ENCODE results near the gene SKIC8. TPM values are rescaled to one million over a fixed set of nuclear protein-coding genes. Genes with fewer than 3 reads are reported as not detected.

The SKIC8 gene
- total RNA-seq, 1 experiment from 2014 or later = 55.5 TPM

DNA sequence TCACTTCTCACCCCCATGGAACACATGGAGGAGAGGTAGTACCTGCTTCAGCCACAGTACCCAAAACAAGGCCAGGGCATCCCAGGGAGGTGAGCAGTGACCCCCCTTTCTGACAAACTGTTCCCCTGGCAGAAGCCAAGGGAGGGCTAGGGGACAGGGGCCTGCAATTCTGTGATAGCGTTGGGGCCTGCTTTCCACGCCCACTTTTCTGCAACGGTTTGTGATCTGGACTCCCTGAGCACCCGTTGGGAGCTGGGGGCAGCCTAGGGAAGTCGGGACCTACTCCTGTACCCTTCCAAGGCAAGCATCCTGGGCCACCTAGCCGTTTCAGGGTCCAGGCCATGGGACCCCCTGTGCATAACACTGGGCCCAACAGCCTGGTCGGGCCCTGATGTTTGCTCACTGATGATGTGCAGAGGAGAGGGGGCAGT lies 36.0 kb downstream of the SKIC8 start:
- Histone ChIP-seq H3K36me3 (ENCODE audit: insufficient read depth, low read length, poor library complexity, severe bottlenecking) (no peaks in the 10 kb centered on the region), H3K9me3 (ENCODE audit: low read depth, low read length, poor library complexity, severe bottlenecking) (no peaks in the 10 kb centered on the region), H3K4me3 (ENCODE audit: low read depth, low read length, poor library complexity, severe bottlenecking) (no peak overlapping the region), H3K4me1 (ENCODE audit: insufficient read depth, low read length, poor library complexity, severe bottlenecking) (no peaks in the 10 kb centered on the region), H3K27ac (ENCODE audit: low read depth, low read length, poor library complexity, severe bottlenecking) (no peak overlapping the region), H3K27me3 (replicated peaks; ENCODE audit: insufficient read depth, low read depth, low read length, poor library complexity) (no peaks in the 10 kb centered on the region)
- intact Hi-C loops (cut with micrococcal nuclease; ENCODE audit: unreplicated experiment) = no loop called here
- ChIA-PET CTCF (no interaction called here), POLR2A (ENCODE audit: low non-redundant PET) (no interaction called here)
- DNase-seq (ENCODE audit: low spot score) = no peak
- BruUV-seq (replicated peaks) = no TSS peak
- no peak for TF ChIP-seq EZH2 (IDR thresholded peaks at IDR 0.05; ENCODE audit: borderline replicate concordance, low read depth, low read length, poor library complexity, severe bottlenecking)
- TF ChIP-seq, protein P1, sequence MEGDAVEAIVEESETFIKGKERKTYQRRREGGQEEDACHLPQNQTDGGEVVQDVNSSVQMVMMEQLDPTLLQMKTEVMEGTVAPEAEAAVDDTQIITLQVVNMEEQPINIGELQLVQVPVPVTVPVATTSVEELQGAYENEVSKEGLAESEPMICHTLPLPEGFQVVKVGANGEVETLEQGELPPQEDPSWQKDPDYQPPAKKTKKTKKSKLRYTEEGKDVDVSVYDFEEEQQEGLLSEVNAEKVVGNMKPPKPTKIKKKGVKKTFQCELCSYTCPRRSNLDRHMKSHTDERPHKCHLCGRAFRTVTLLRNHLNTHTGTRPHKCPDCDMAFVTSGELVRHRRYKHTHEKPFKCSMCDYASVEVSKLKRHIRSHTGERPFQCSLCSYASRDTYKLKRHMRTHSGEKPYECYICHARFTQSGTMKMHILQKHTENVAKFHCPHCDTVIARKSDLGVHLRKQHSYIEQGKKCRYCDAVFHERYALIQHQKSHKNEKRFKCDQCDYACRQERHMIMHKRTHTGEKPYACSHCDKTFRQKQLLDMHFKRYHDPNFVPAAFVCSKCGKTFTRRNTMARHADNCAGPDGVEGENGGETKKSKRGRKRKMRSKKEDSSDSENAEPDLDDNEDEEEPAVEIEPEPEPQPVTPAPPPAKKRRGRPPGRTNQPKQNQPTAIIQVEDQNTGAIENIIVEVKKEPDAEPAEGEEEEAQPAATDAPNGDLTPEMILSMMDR (conservative IDR thresholded peaks at IDR 0.05; ENCODE audit: low read depth, low read length) = no peak

DNA sequence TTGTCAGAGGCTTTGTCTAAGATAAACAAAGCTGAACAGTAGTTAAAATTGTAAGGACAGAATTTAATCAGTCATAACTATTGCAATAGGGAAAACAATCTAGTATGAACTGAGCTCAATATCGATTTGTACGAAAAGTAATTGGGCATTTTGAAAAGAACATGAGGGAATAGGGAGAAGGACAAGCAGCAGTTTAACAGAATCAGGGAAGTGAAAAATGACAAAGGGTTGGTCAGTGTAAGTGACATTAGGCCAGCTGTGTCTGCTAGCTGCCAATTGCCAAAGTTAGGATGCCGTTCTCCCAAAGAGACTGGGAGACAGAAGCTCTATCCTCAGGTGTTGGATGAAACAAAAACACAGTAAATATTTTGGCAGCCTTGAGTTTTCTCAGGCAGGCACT lies 38.3 kb downstream of the SKIC8 start:
- ChIA-PET CTCF (no interaction called here), POLR2A (ENCODE audit: low non-redundant PET) (no interaction called here)
- Histone ChIP-seq H3K27ac (ENCODE audit: low read depth, low read length, poor library complexity, severe bottlenecking) (no peak overlapping the region), H3K9me3 (ENCODE audit: low read depth, low read length, poor library complexity, severe bottlenecking) (no peaks in the 10 kb centered on the region), H3K4me1 (ENCODE audit: insufficient read depth, low read length, poor library complexity, severe bottlenecking) (no peaks in the 10 kb centered on the region), H3K36me3 (ENCODE audit: insufficient read depth, low read length, poor library complexity, severe bottlenecking) (no peaks in the 10 kb centered on the region), H3K27me3 (replicated peaks; ENCODE audit: insufficient read depth, low read depth, low read length, poor library complexity) (no peaks in the 10 kb centered on the region), H3K4me3 (ENCODE audit: low read depth, low read length, poor library complexity, severe bottlenecking) (no peak overlapping the region)
- DNase-seq (ENCODE audit: low spot score) = no peak
- no peak for TF ChIP-seq EZH2 (IDR thresholded peaks at IDR 0.05; ENCODE audit: borderline replicate concordance, low read depth, low read length, poor library complexity, severe bottlenecking)
- TF ChIP-seq, protein P1 (conservative IDR thresholded peaks at IDR 0.05; ENCODE audit: low read depth, low read length) = no peak
- no TSS peak for BruUV-seq (replicated peaks)
- intact Hi-C loops (cut with micrococcal nuclease; ENCODE audit: unreplicated experiment) = no loop called here

DNA sequence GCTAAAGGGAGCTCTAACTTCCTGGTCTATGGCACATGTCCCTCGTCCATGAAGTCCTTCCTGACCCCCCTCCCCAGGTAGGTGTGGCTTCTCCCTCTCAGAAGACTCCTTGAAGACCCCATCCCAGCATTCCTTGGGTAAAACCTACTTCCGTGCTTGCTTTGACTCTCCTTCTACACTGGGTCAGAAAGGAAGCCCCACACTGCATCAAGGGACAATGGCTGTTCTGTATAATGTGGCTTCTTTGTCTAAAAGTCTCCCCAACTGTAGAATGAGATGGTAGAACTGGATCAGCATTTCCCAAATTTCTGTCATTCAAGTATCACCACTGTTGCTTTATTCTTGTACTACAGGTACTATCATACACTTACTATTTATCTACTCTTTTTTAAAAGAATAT lies 38.9 kb downstream of the SKIC8 start:
- Histone ChIP-seq H3K27me3 (replicated peaks; ENCODE audit: insufficient read depth, low read depth, low read length, poor library complexity) (no peaks in the 10 kb centered on the region), H3K4me1 (ENCODE audit: insufficient read depth, low read length, poor library complexity, severe bottlenecking) (no peaks in the 10 kb centered on the region), H3K9me3 (ENCODE audit: low read depth, low read length, poor library complexity, severe bottlenecking) (no peaks in the 10 kb centered on the region), H3K36me3 (ENCODE audit: insufficient read depth, low read length, poor library complexity, severe bottlenecking) (no peaks in the 10 kb centered on the region), H3K4me3 (ENCODE audit: low read depth, low read length, poor library complexity, severe bottlenecking) (no peak overlapping the region), H3K27ac (ENCODE audit: low read depth, low read length, poor library complexity, severe bottlenecking) (no peak overlapping the region)
- ChIA-PET POLR2A (ENCODE audit: low non-redundant PET) (no interaction called here), CTCF (no interaction called here)
- no TSS peak for BruUV-seq (replicated peaks)
- no peak for DNase-seq (ENCODE audit: low spot score)
- no peak for TF ChIP-seq EZH2 (IDR thresholded peaks at IDR 0.05; ENCODE audit: borderline replicate concordance, low read depth, low read length, poor library complexity, severe bottlenecking)
- TF ChIP-seq, protein P1 (conservative IDR thresholded peaks at IDR 0.05; ENCODE audit: low read depth, low read length) = no peak
- intact Hi-C loops (cut with micrococcal nuclease; ENCODE audit: unreplicated experiment) = no loop called here

All from A673 (cell line).